Heart left ventricle (tissue), 16 donors: ENCODE measurements around the gene DNAJB2. TPM values are rescaled to one million over a fixed set of nuclear protein-coding genes. Genes with fewer than 3 reads are reported as not detected.
A peak's percentile ranks its signal among the peaks of the same experiment; 100 is the strongest.

ENCODE experiments used
- ATAC-seq, 4 donors: fragments of 200-7000 bp; cut with Tn5 transposase; one replicate each; pipeline ENCODE4 v1.9.1; 2020 to 2022; ENCODE audit warnings: moderate library complexity in 4 of 4, mild to moderate bottlenecking in 3 of 4, moderate number of reproducible peaks in 1 of 4
- DNase-seq, 5 donors: peaks; one replicate each; pipeline ENCODE4 v3.0.0-alpha.2; 2020
- H3K27ac ChIP-seq, 12 donors: fragments of 200-600 bp; sonication (generic) in 4 of 12; one replicate each; pipeline versions ENCODE4 v1.5.0 to v1.8.0; 2016 to 2022; ENCODE audit warnings: mild to moderate bottlenecking in 2 of 12
- H3K27me3 ChIP-seq, 9 donors: fragments of 200-600 bp; sonication (generic) in 2 of 9; one replicate each; pipeline versions ENCODE4 v1.5.1 to v1.8.0; 2016 to 2022; ENCODE audit warnings: mild to moderate bottlenecking in 3 of 9
- H3K36me3 ChIP-seq, 9 donors: fragments of 200-600 bp; sonication (generic) in 2 of 9; one replicate each; pipeline versions ENCODE4 v1.5.0 to v1.8.0; 2018 to 2022; ENCODE audit warnings: mild to moderate bottlenecking in 2 of 9
- H3K4me1 ChIP-seq, 12 donors: fragments of 200-600 bp; sonication (generic) in 4 of 12; one replicate each; pipeline versions ENCODE4 v1.5.0 to v1.8.0; 2016 to 2022; ENCODE audit warnings: mild to moderate bottlenecking in 3 of 12
- H3K4me3 ChIP-seq, 12 donors: fragments of 200-600 bp; sonication (generic) in 4 of 12; one replicate each; pipeline versions ENCODE4 v1.5.0 to v1.8.0; 2017 to 2022; ENCODE audit warnings: mild to moderate bottlenecking in 9 of 12, moderate library complexity in 4 of 12
- H3K9me3 ChIP-seq, 12 donors: fragments of 200-600 bp; sonication (generic) in 4 of 12; one replicate each; pipeline versions ENCODE4 v1.5.0 to v1.8.0; 2016 to 2022; ENCODE audit warnings: mild to moderate bottlenecking in 1 of 12
- POLR2A ChIP-seq, 2 donors: fragments of 450-650 bp; IDR thresholded peaks; one replicate each; pipeline ENCODE4 v1.6.1; 2017; ENCODE audit warnings: antibody characterized with exemption in 2 of 2, mild to moderate bottlenecking in 2 of 2, moderate library complexity in 2 of 2
- WGBS, 4 donors: extraction: QIAGEN DNeasy Blood & Tissue Kit in 2 of 4; methylation state at CpG; one replicate each; pipeline versions ENCODE4 v1.1.5 to v1.1.7; 2013 to 2018; 5-methylcytosine and 5-hydroxymethylcytosine counted together
- intact Hi-C, 10 donors: fragments of 100-400 bp; cut with DNase I; formaldehyde crosslinking; loops; one replicate each; pipeline versions ENCODE4 v1.11.1 to v1.14.2; 2022
- polyA plus RNA-seq, 2 donors: library from polyadenylated mRNA; stranded (reverse); fragments of 200-250 nt; gene quantifications; one replicate each; pipeline ENCODE4 v1.2.3, GENCODE V29; 2013
- total RNA-seq, 9 donors: library from RNA; depleted of rRNA in 2 of 9; stranded (reverse); fragments of >200 nt in 2 of 9; fragmentation: NEBNext Ultra II Directional in 3 of 9; extraction: Animal tissue kit (Norgen Biotek cat#: 25700) in 3 of 9; gene quantifications; one replicate each; pipeline versions ENCODE4 v1.1.0 to v1.2.4, GENCODE V29; 2016 to 2023
- TF ChIP-seq, protein P1 (sequence below), 12 donors: fragments of 200-600 bp; sonication (generic) in 4 of 12; IDR thresholded peaks; one replicate each; pipeline versions ENCODE4 v1.5.0 to v1.8.0; 2018 to 2022; ENCODE audit warnings: antibody characterized with exemption in 12 of 12, mild to moderate bottlenecking in 5 of 12
- donor health status: ischemic (EF 13 %, LVEDD 7.1; RV severe dilation, severe dysfunction).
- donor health status: healthy with polysubstance abuse.
- donor health status: DM: no; HTN: yes; CAD: no.
- donor health status: DM: no; HTN: no; CAD: no.
- donor health status: ischemic (EF 25% LVEDD 6.9; RV normal size, moderate dysfunction).
- donor health status: ischemic (EF 25% LVEDD 5.7; RV mildly dilated, moderate dysfunction).
- donor health status: healthy.
- donor health status: DM: yes; HTN: yes; CAD: no.
- donor health status: ischemic (EF 35%, LVEDD 5.7; RV mildly dilated, moderate dysfunction).
- donor health status: nonischemic (EF 11% LVEDD 7.7; RV severe dilation, severe dysfunction).
- donor health status: DM: yes; HTN: yes; CAD: no.
- donor health status: PGD.
- donor health status: ischemic (EF 29% LVEDD 5.4; RV normal size, mild dysfunction).
- donor health status: nonischemic (EF 23%, LVEDD 6.1; RV moderate dilation, normal function).

DNAJB2 gene
- total and polyA plus RNA-seq, 11 donors: 61.3 to 181 (median 74.9) TPM

DNA sequence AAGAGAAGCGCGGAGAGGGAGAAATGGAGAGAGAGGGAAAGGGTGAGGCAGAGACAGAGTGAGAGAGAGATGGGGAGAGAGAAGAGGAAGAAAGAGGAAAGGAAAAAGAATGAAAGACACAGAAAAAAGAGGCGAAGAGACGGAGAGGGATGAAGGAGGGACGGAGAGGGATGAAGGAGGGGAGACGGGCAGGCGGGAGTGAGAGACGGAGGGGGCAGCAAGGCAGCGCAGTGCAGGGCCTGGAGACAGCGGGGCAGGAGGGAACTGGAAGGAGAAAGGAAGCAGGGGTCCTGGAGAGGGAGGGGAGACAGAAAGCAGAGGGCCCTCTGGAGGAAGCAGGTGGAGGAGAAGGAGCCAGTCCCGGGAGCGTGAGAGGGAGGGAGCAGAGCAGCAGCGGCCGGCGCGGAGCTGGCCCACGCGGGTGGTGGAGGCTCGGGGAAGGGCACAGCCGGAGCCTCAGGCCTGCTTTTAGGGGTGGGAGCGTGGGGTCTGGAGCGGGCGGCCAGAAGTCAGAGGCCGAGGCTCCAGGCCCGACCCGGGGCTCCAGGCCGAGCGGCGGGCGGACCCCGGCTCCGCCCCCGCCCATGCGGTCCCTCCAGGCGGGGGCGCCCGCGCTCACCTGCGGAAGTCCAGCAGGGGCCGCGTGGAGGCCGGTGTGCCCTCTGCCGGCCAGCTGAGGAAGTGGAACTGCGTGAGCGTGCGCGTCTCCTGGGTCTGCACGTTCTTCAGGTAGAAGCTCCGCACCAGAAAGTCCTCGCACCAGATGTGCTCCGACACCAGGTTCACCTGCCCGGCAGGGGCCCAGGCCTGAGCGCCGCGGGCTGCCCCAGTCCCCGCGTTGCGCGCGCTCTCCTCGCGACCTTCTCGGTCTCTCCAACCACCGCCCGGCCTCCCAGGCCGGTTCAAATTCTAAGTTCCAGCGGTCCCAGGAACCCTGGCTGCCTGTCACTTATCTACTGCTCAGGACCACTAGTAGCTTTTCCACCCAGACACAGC, 15.5 kb downstream of the DNAJB2 start:
- H3K27me3 ChIP-seq: peaks cover 0 to 8% (median 0%) of the 10 kb centered on the region in 9 donors
- peaks cover 0 to 24% (median 11%) of the 10 kb centered on the region in 12 donors for H3K4me1 ChIP-seq
- TF ChIP-seq, protein P1, sequence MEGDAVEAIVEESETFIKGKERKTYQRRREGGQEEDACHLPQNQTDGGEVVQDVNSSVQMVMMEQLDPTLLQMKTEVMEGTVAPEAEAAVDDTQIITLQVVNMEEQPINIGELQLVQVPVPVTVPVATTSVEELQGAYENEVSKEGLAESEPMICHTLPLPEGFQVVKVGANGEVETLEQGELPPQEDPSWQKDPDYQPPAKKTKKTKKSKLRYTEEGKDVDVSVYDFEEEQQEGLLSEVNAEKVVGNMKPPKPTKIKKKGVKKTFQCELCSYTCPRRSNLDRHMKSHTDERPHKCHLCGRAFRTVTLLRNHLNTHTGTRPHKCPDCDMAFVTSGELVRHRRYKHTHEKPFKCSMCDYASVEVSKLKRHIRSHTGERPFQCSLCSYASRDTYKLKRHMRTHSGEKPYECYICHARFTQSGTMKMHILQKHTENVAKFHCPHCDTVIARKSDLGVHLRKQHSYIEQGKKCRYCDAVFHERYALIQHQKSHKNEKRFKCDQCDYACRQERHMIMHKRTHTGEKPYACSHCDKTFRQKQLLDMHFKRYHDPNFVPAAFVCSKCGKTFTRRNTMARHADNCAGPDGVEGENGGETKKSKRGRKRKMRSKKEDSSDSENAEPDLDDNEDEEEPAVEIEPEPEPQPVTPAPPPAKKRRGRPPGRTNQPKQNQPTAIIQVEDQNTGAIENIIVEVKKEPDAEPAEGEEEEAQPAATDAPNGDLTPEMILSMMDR (IDR thresholded peaks at IDR 0.05): peak in 11 of 12 donors; percentile 99 to 100 (median 100)
- TF ChIP-seq POLR2A (IDR thresholded peaks at IDR 0.05): peak in 1 of 2 donors; percentile 66
- H3K9me3 ChIP-seq: no peaks in the 10 kb centered on the region
- intact Hi-C loops: loop anchor here (1.0 to 10.0 kb wide), 17 partner anchors 15 to 240 kb away; partner anchors contain the start of genes NHEJ1 (in 8 of the 10), CNPPD1 (in 4 of the 10), RETREG2 (in 4 of the 10) and DNAJB2 (in 3 of the 10)
- H3K27ac ChIP-seq: peak overlapping the region; percentile 11 to 93 (median 78)
- no peaks in the 10 kb centered on the region for H3K36me3 ChIP-seq
- ATAC-seq: peak; percentile 48 to 92 (median 89)
- 6 to 12% (median 8%) methylated on average over 38 to 67 of the region's 67 CpGs for WGBS, 4 donors
- peak; percentile 83 to 93 (median 89) for DNase-seq
- H3K4me3 ChIP-seq: peak overlapping the region; percentile 22 to 77 (median 64)

DNA sequence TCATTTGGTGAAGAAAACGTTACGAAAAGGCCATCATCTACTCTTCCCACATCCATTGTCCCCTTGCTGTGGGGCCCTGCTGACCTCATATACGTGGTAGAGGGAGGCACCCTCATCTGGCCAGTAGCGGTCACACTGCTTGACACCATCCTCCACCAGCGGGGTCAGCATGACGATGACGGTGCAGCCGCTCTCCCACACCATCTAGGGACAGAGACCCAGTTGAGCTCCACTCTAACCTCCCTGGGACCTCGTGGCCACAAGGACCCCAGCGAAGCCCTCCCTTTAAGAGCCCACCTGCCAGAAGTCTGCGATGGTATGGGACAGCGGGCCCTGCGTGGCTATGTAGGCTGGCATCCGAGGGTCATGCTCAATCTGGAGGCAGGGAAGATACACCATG, 17.0 kb downstream of the DNAJB2 start:
- intact Hi-C loops: loop anchor here in 8 of 10 donors (2.0 to 10.0 kb wide), 9 partner anchors 19 to 241 kb away; partner anchors contain the start of genes CNPPD1 (in 3 of the 8), NHEJ1 (in 3 of the 8), RETREG2 (in 3 of the 8) and DNPEP (in 2 of the 8)
- no peak for DNase-seq
- H3K4me3 ChIP-seq: no peak overlapping the region
- no peak overlapping the region for H3K27ac ChIP-seq
- H3K36me3 ChIP-seq: no peaks in the 10 kb centered on the region
- no peak for TF ChIP-seq POLR2A (IDR thresholded peaks at IDR 0.05)
- TF ChIP-seq, protein P1 (IDR thresholded peaks at IDR 0.05): no peak
- ATAC-seq: no peak
- no peaks in the 10 kb centered on the region for H3K9me3 ChIP-seq
- H3K27me3 ChIP-seq: peaks cover 0 to 18% (median 0%) of the 10 kb centered on the region in 9 donors
- H3K4me1 ChIP-seq: peaks cover 0 to 20% (median 9%) of the 10 kb centered on the region in 12 donors
- 79 to 86% (median 85%) methylated on average over 11 to 14 of the region's 14 CpGs for WGBS, 4 donors

DNA sequence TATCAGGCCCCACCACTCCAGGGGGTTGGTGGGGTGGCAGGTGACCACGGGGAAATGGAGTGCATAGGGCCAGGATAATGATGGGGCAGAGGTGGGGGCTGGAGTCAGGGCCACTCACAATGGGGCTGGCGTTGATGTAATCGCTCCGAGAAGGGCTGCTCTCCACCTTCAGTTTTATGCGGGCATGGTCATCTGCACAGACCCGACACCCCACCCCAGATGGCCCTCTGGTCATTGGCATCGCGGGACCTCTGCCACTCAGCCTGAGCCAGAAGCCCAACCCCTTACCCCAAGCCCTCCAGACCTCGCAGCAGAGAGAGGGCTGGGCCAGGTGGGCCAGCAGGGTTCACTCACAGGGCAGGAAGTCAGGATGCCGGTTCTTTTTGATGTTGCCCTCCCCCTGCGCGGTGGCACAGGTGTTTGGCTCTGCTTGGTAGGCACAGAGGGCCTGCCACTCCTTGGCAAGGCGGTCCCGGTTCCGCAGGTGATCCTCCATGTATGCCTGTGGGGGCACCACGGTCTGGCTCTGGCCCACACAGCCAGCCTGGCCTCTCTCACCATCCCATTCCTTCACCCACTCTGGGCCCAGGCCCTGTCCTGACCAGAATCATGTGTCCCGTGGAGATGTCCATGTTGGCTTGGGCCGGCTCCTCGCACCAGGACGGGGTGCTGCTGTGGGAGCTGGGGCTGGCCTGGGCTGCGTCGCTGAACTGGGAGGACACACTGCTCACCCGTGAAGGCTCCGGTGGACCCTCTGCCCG, 17.6 kb downstream of the DNAJB2 start:
- no peaks in the 10 kb centered on the region for H3K36me3 ChIP-seq
- H3K4me3 ChIP-seq: no peak overlapping the region
- TF ChIP-seq, protein P1 (IDR thresholded peaks at IDR 0.05): no peak
- TF ChIP-seq POLR2A (IDR thresholded peaks at IDR 0.05): no peak
- H3K27me3 ChIP-seq: peaks cover 0 to 21% (median under 1%) of the 10 kb centered on the region in 9 donors
- H3K27ac ChIP-seq: no peak overlapping the region
- intact Hi-C loops: loop anchor here in 9 of 10 donors (1.0 to 10.0 kb wide), 10 partner anchors 20 to 242 kb away; partner anchors contain the start of genes CNPPD1 (in 3 of the 9), NHEJ1 (in 3 of the 9), RETREG2 (in 3 of the 9) and DNPEP (in 2 of the 9)
- WGBS, 4 donors: 86 to 92% (median 88%) methylated on average over 10 to 25 of the region's 25 CpGs
- H3K4me1 ChIP-seq: peaks cover 0 to 20% (median 9%) of the 10 kb centered on the region in 12 donors
- DNase-seq: no peak
- no peak for ATAC-seq
- H3K9me3 ChIP-seq: no peaks in the 10 kb centered on the region
